IMR-90 (cell line): ENCODE results near the gene EEPD1. TPM values are rescaled to one million over a fixed set of nuclear protein-coding genes. Genes with fewer than 3 reads are reported as not detected.

Experiments
- ATAC-seq: fragments of 200-7000 bp; cut with Tn5 transposase; 2 replicates; pipeline ENCODE4 v1.9.1; 2020; ENCODE audit warnings: low read depth, mild to moderate bottlenecking, moderate library complexity
- BruUV-seq: library from RNA; stranded (reverse); fragments of 400-500 nt; replicated peaks from 2 replicates; lab custom pipeline; 2021; lab: Mats Ljungman, UMichigan
- CTCF ChIA-PET: fragments of 300-600 bp; formaldehyde crosslinking; extraction: SDS; loops from one replicate; lab custom pipeline; 2021; ENCODE audit warnings: antibody characterized with exemption; lab: Yijun Ruan, JAX
- POLR2A ChIA-PET: fragments of 300-600 bp; sonication (Branson Sonifier 250); formaldehyde crosslinking; loops from one replicate; lab custom pipeline; 2022; ENCODE audit warnings: antibody characterized with exemption; ENCODE audit not compliant: unreplicated experiment; lab: Charles Lee
- DNase-seq: peaks from one replicate; pipeline ENCODE4 v3.0.0; 2013
- H2AFZ ChIP-seq: replicated peaks from 2 replicates; pipeline ENCODE3; 2013; ENCODE audit warnings: low read length, mild to moderate bottlenecking; ENCODE audit not compliant: poor library complexity
- H2AK5ac ChIP-seq: 2 replicates; pipeline ENCODE4 v1.6.1; 2013; ENCODE audit warnings: low read depth, low read length, inconsistent platforms
- H2AK9ac ChIP-seq: replicated peaks from 2 replicates; pipeline ENCODE3; 2013; ENCODE audit warnings: mild to moderate bottlenecking, low read depth, low read length, moderate library complexity; ENCODE audit not compliant: poor library complexity
- H2BK120ac ChIP-seq: 2 replicates; pipeline ENCODE4 v1.6.1; 2013; ENCODE audit warnings: low read depth, low read length, inconsistent platforms
- H2BK15ac ChIP-seq: 3 replicates; pipeline ENCODE4 v1.6.1; 2013; ENCODE audit warnings: low read depth, low read length, inconsistent platforms
- H2BK20ac ChIP-seq: 2 replicates; pipeline ENCODE4 v1.6.1; 2013; ENCODE audit warnings: low read depth, mild to moderate bottlenecking, inconsistent platforms, low read length, moderate library complexity
- H2BK5ac ChIP-seq: 2 replicates; pipeline ENCODE4 v1.6.1; 2013; ENCODE audit warnings: mild to moderate bottlenecking, low read depth, low read length, inconsistent platforms; ENCODE audit not compliant: poor library complexity, severe bottlenecking
- H3K14ac ChIP-seq: replicated peaks from 2 replicates; pipeline ENCODE4 v1.6.1; 2013; ENCODE audit warnings: low read depth, low read length, inconsistent platforms
- H3K18ac ChIP-seq: 2 replicates; pipeline ENCODE4 v1.6.1; 2013; ENCODE audit warnings: low read depth, low read length, control low read depth
- H3K23ac ChIP-seq: 2 replicates; pipeline ENCODE4 v1.6.1; 2013; ENCODE audit warnings: low read depth, low read length, inconsistent platforms
- H3K27ac ChIP-seq: 2 replicates; pipeline ENCODE4 v1.5.1; 2013; ENCODE audit warnings: mild to moderate bottlenecking, control low read depth, low read length; ENCODE audit not compliant: insufficient read depth
- H3K27me3 ChIP-seq: 2 replicates; pipeline ENCODE4 v1.6.1; 2013; ENCODE audit warnings: low read length; ENCODE audit not compliant: control insufficient read depth, insufficient read depth
- H3K36me3 ChIP-seq: 2 replicates; pipeline ENCODE4 v1.6.1; 2013; ENCODE audit warnings: low read length, mixed read lengths; ENCODE audit not compliant: control insufficient read depth, insufficient read depth
- H3K4ac ChIP-seq: 2 replicates; pipeline ENCODE4 v1.6.1; 2013; ENCODE audit warnings: low read depth, low read length, inconsistent platforms
- H3K4me1 ChIP-seq: 2 replicates; pipeline ENCODE4 v1.6.1; 2013; ENCODE audit warnings: low read length, mixed read lengths; ENCODE audit not compliant: control insufficient read depth, insufficient read depth
- H3K4me2 ChIP-seq: 2 replicates; pipeline ENCODE4 v1.6.1; 2013; ENCODE audit warnings: low read depth, mild to moderate bottlenecking, control low read depth, low read length, moderate library complexity
- H3K4me3 ChIP-seq: 2 replicates; pipeline ENCODE4 v1.5.1; 2013; ENCODE audit warnings: low read depth, mild to moderate bottlenecking, control low read depth, low read length, moderate library complexity; ENCODE audit not compliant: insufficient read depth
- H3K56ac ChIP-seq: 2 replicates; pipeline ENCODE4 v1.6.1; 2013; ENCODE audit warnings: low read length, inconsistent platforms; ENCODE audit not compliant: insufficient read depth; ENCODE audit errors: extremely low read depth
- H3K79me1 ChIP-seq, 2 experiments: 2 replicates each; pipeline ENCODE4 v1.6.1; 2013; ENCODE audit warnings: low read length in 2 of 2, inconsistent platforms in 1 of 2, low read depth in 1 of 2
- H3K9ac ChIP-seq: 2 replicates; pipeline ENCODE4 v1.6.1; 2013; ENCODE audit warnings: low read depth, low read length, control low read depth
- H3K9me1 ChIP-seq: 2 replicates; pipeline ENCODE4 v1.6.1; 2013; ENCODE audit warnings: low read length, inconsistent platforms; ENCODE audit not compliant: insufficient read depth
- H3K9me3 ChIP-seq: 2 replicates; pipeline ENCODE4 v1.6.1; 2013; ENCODE audit warnings: low read length; ENCODE audit not compliant: control insufficient read depth, insufficient read depth
- H4K20me1 ChIP-seq: 2 replicates; pipeline ENCODE4 v1.6.1; 2013; ENCODE audit warnings: low read length, inconsistent platforms; ENCODE audit not compliant: insufficient read depth
- H4K5ac ChIP-seq: 2 replicates; pipeline ENCODE4 v1.6.1; 2013; ENCODE audit warnings: mild to moderate bottlenecking, low read depth, low read length, control low read depth
- H4K8ac ChIP-seq, 2 experiments: 2 replicates each; pipeline ENCODE4 v1.6.1; 2013; ENCODE audit warnings: low read depth in 2 of 2, low read length in 2 of 2, control low read depth in 1 of 2, inconsistent platforms in 1 of 2
- H4K91ac ChIP-seq: 2 replicates; pipeline ENCODE4 v1.6.1; 2013; ENCODE audit warnings: low read depth, low read length, inconsistent platforms; ENCODE audit not compliant: insufficient read depth
- CHD1 ChIP-seq: IDR thresholded peaks from 2 replicates; pipeline ENCODE4 v1.6.1; 2012; ENCODE audit warnings: low read depth, low read length, improper control_type of control experiment
- CTCF ChIP-seq: conservative IDR thresholded peaks from 2 replicates; pipeline ENCODE4 v1.5.1; 2012; ENCODE audit warnings: mild to moderate bottlenecking, low read depth, low read length, improper control_type of control experiment
- ELK1 ChIP-seq: fragments of 150-350 bp; IDR thresholded peaks from 2 replicates; pipeline ENCODE4 v1.6.1; 2016; ENCODE audit warnings: low read depth, mild to moderate bottlenecking, low read length, moderate library complexity, borderline replicate concordance
- RCOR1 ChIP-seq: IDR thresholded peaks from 2 replicates; pipeline ENCODE4 v1.6.1; 2012; ENCODE audit warnings: mild to moderate bottlenecking, low read length, improper control_type of control experiment; ENCODE audit not compliant: insufficient replicate concordance
- RFX5 ChIP-seq: IDR thresholded peaks from 2 replicates; pipeline ENCODE4 v1.8.0; 2012; ENCODE audit warnings: low read depth, mild to moderate bottlenecking, low read length, moderate library complexity
- SMC3 ChIP-seq: fragments of 150-350 bp; IDR thresholded peaks from 2 replicates; pipeline ENCODE4 v1.6.1; 2016; ENCODE audit warnings: low read depth, mild to moderate bottlenecking, antibody characterized with exemption, low read length, moderate library complexity
- USF2 ChIP-seq: fragments of 150-350 bp; IDR thresholded peaks from 2 replicates; pipeline ENCODE4 v1.6.1; 2017; ENCODE audit warnings: mild to moderate bottlenecking, antibody characterized with exemption, low read length, low read depth
- whole genome bisulfite sequencing, 2 experiments: methylation state at CpG; one replicate each; pipeline versions ENCODE4 v1.1.5 to v1.1.7; 2013; ENCODE audit warnings: missing lambda C conversion rate in 2 of 2; ENCODE audit not compliant: insufficient read length in 1 of 2; ENCODE audit errors: extremely low coverage in 2 of 2; 5-methylcytosine and 5-hydroxymethylcytosine counted together
- dilution Hi-C: fragments of 300-500 bp; cut with HindIII; formaldehyde crosslinking; loops from one replicate; pipeline ENCODE4 v1.14.3; 2018; ENCODE audit warnings: low sequenced_read_pairs; ENCODE audit not compliant: unreplicated experiment
- in situ Hi-C: fragments of 300-500 bp; cut with MboI; formaldehyde crosslinking; loops from 3 replicates; pipeline ENCODE4 v1.14.3; 2019; ENCODE audit warnings: low sequenced_read_pairs, inconsistent platforms, mixed read lengths
- intact Hi-C: fragments of 100-400 bp; cut with micrococcal nuclease; formaldehyde crosslinking; loops from 2 replicates; pipeline ENCODE4 v1.10.0; 2022
- polyA plus RNA-seq, 3 experiments: library from polyadenylated mRNA; depleted of rRNA; stranded (reverse); fragments of >200 nt; gene quantifications; 2 replicates each; pipeline ENCODE4 v1.2.3, GENCODE V29; 2012; ENCODE audit warnings: low replicate concordance in 1 of 3
- total RNA-seq: library from RNA; depleted of rRNA; stranded (reverse); fragments of >200 nt; gene quantifications from 2 replicates; pipeline ENCODE4 v1.2.3, GENCODE V29; 2012

The EEPD1 gene
- total and polyA plus RNA-seq, 2 of the 4 experiments (the other 2 are of a cell fraction), result 7.3 to 15.2 TPM

- H2AK5ac ChIP-seq, result no peak overlapping the region
- no peaks in the 10 kb centered on the region for H3K9me3 ChIP-seq
- ATAC-seq, result no peak
- H3K4ac ChIP-seq, result peak overlapping the region; percentile 9; the same call in 1 of the 2 replicates
- no peak for DNase-seq
- no peak overlapping the region for H3K23ac ChIP-seq
- no peak overlapping the region for H3K27ac ChIP-seq
- H3K27me3 ChIP-seq, result no peaks in the 10 kb centered on the region
- H3K4me3 ChIP-seq, result no peak overlapping the region
- peaks cover 20% of the 10 kb centered on the region for H3K4me1 ChIP-seq
- H2AK9ac ChIP-seq, result no peak overlapping the region
- H3K4me2 ChIP-seq, result no peak overlapping the region
- TF ChIP-seq ELK1, result no peak
- no peak for TF ChIP-seq SMC3
- TF ChIP-seq USF2, result no peak
- no peak for TF ChIP-seq RCOR1
- TF ChIP-seq RFX5, result no peak
- TF ChIP-seq CHD1, result no peak
- TF ChIP-seq CTCF, result no peak
- no peak overlapping the region for H3K9ac ChIP-seq
- ChIA-PET POLR2A (no interaction called here), CTCF (interaction anchor here (0.5 kb wide), 1 partner anchor 175 kb away, joined by 3 read pairs; no protein-coding TSS in a partner anchor)
- H2BK5ac ChIP-seq, result no peak overlapping the region
- no peak overlapping the region for H2BK120ac ChIP-seq
- no peak overlapping the region for H3K18ac ChIP-seq
- H2BK20ac ChIP-seq, result no peak overlapping the region
- no peaks in the 10 kb centered on the region; the same call in 1 of the 2 replicates for H3K36me3 ChIP-seq
- H2BK15ac ChIP-seq, result no peak overlapping the region
- dilution Hi-C loops, result no loop called here
- H4K8ac ChIP-seq, result no peak overlapping the region
- no TSS peak for BruUV-seq
- H2AFZ ChIP-seq, result no peak overlapping the region
- in situ Hi-C loops, result no loop called here
- H3K14ac ChIP-seq, result no peak overlapping the region
- H4K20me1 ChIP-seq, result no peaks in the 10 kb centered on the region
- 100% methylated on average over 3 of the region's 5 CpGs; no CpG with 5 or more reads in 1 of the 2 experiments for WGBS, 2 experiments
- no peak overlapping the region for H4K5ac ChIP-seq
- no peak overlapping the region for H4K91ac ChIP-seq
- intact Hi-C loops, result no loop called here
- H3K56ac ChIP-seq, result no peak overlapping the region
- H3K79me1 ChIP-seq, result peaks cover 4 to 18% of the 10 kb centered on the region in 2 experiments; a peak in 3 of 4 replicates
- peaks cover 13% of the 10 kb centered on the region for H3K9me1 ChIP-seq
Measured at GRCh38 chr7:36266190-36266589, 113.1 kb downstream of the EEPD1 start.
